Uterus (tissue), 2 donors: ENCODE measurements around the gene GPR143.

Experiments used
- CTCF ChIP-seq, 4 experiments: fragments of 200-600 bp in 2 of 4; fragments of 450-650 bp in 2 of 4; sonication (generic) in 2 of 4; IDR thresholded peaks; one replicate each; pipeline ENCODE4 v1.5.1; 2016 to 2019; ENCODE audit warnings: antibody characterized with exemption in 4 of 4, mild to moderate bottlenecking in 2 of 4, moderate library complexity in 1 of 4
- POLR2A ChIP-seq, 2 donors: fragments of 450-650 bp; IDR thresholded peaks; one replicate each; pipeline ENCODE4 v1.6.1; 2016; ENCODE audit warnings: antibody characterized with exemption in 2 of 2, mild to moderate bottlenecking in 1 of 2, moderate library complexity in 1 of 2

DNA sequence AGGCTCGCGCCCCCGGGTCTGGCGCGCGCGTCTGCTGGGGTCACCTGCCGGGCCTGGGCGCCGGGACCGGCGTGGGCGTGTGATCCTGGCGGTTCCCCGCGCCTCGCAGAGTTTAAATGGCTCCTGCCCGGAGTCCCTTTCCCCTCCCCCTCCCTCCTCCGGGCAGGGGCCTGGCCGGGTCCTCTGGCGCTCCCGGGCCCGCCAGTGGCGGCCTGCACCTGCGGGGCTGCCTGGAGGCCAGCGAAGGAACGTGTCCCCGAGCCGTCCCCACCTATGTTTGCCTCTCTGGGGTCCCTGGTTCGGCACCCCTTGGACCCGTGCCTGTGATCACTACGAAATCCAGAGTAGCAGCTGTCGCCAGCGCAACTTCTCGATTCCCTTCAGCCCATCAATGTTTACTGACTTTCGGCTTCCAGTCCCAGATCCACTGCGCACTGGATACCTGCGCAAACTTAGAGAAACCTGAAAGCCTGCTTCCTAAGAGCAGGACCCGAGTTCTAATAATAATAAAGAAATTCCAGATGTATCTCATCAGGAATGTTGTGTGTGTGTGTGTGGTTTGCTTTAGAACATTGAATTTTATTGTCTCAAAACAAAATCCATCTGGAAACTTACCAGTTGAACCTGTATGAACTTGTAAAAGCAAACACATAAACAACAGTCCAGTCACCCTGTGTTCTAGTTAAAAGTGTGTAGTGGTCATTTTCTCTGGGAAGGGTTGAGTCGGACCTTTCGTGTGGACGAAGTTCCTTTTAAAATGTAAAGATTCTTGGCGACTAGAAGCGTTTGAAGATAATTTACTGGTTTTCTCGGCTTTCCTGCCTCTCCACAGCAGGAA lies 21.4 kb upstream of the GPR143 start:
- no peak for TF ChIP-seq CTCF (IDR thresholded peaks at IDR 0.05)
- no peak for TF ChIP-seq POLR2A (IDR thresholded peaks at IDR 0.05)
